ENCODE measurements around the gene CBX5. TPM values are rescaled to one million over a fixed set of nuclear protein-coding genes. Genes with fewer than 3 reads are reported as not detected.

Gene CBX5
- total RNA-seq, 1 donor from 2014 or later, result 219 TPM

GRCh38 chr12:54214553-54215406, 65.1 kb downstream of the CBX5 start:
- Mint-ChIP-seq H3K27ac (no peak overlapping the region), H3K4me1 (peaks cover 36% of the 10 kb centered on the region), H3K36me3 (no peaks in the 10 kb centered on the region), H3K9me3 (no peaks in the 10 kb centered on the region), H3K27me3 (ENCODE audit: low read depth) (peaks cover 23% of the 10 kb centered on the region), H3K4me3 (no peak overlapping the region)
- DNase-seq (ENCODE audit: low spot score in 2 of 2, unreplicated experiment in 2 of 2), result peak; percentile 87 to 93
- peak; percentile 96 for TF ChIP-seq CTCF (IDR thresholded peaks at IDR 0.05; ENCODE audit: unreplicated experiment)

GRCh38 chr12:54213079-54213478, 66.8 kb downstream of the CBX5 start:
- no peak overlapping the region for H3K4me3 Mint-ChIP-seq
- no peaks in the 10 kb centered on the region for H3K36me3 Mint-ChIP-seq
- peak overlapping the region; percentile 35 for H3K27ac Mint-ChIP-seq
- no peak for DNase-seq (ENCODE audit: low spot score in 2 of 2, unreplicated experiment in 2 of 2)
- H3K27me3 Mint-ChIP-seq (ENCODE audit: low read depth), result peaks cover 17% of the 10 kb centered on the region
- peaks cover 33% of the 10 kb centered on the region for H3K4me1 Mint-ChIP-seq
- no peak for TF ChIP-seq CTCF (IDR thresholded peaks at IDR 0.05; ENCODE audit: unreplicated experiment)
- no peaks in the 10 kb centered on the region for H3K9me3 Mint-ChIP-seq

GRCh38 chr12:54211920-54212319, 68.0 kb downstream of the CBX5 start:
- DNase-seq (ENCODE audit: low spot score in 2 of 2, unreplicated experiment in 2 of 2), result no peak
- Mint-ChIP-seq H3K27ac (no peak overlapping the region), H3K4me3 (no peak overlapping the region), H3K36me3 (no peaks in the 10 kb centered on the region), H3K27me3 (ENCODE audit: low read depth) (peaks cover 7% of the 10 kb centered on the region), H3K4me1 (peaks cover 32% of the 10 kb centered on the region), H3K9me3 (no peaks in the 10 kb centered on the region)
- no peak for TF ChIP-seq CTCF (IDR thresholded peaks at IDR 0.05; ENCODE audit: unreplicated experiment)

- Mint-ChIP-seq H3K27ac (no peak overlapping the region), H3K4me3 (no peak overlapping the region), H3K36me3 (no peaks in the 10 kb centered on the region), H3K27me3 (ENCODE audit: low read depth) (peaks cover 2% of the 10 kb centered on the region), H3K9me3 (no peaks in the 10 kb centered on the region), H3K4me1 (peaks cover 35% of the 10 kb centered on the region)
- no peak for TF ChIP-seq CTCF (IDR thresholded peaks at IDR 0.05; ENCODE audit: unreplicated experiment)
- DNase-seq (ENCODE audit: low spot score in 2 of 2, unreplicated experiment in 2 of 2), result no peak
Measured at GRCh38 chr12:54210400-54210790, 69.5 kb downstream of the CBX5 start.

- Mint-ChIP-seq H3K9me3 (no peaks in the 10 kb centered on the region), H3K36me3 (no peaks in the 10 kb centered on the region), H3K27me3 (ENCODE audit: low read depth) (peaks cover 2% of the 10 kb centered on the region), H3K4me1 (peaks cover 37% of the 10 kb centered on the region), H3K27ac (no peak overlapping the region), H3K4me3 (no peak overlapping the region)
- TF ChIP-seq CTCF (IDR thresholded peaks at IDR 0.05; ENCODE audit: unreplicated experiment), result no peak
- DNase-seq (ENCODE audit: low spot score in 2 of 2, unreplicated experiment in 2 of 2), result no peak
Measured at GRCh38 chr12:54208591-54208990, 71.3 kb downstream of the CBX5 start.
